Neural cell (in vitro differentiated cells): ENCODE data around the gene CCDC124.

Experiments
- POLR2AphosphoS5 ChIP-seq: IDR thresholded peaks from 2 replicates; pipeline ENCODE4 v1.6.1; 2012
- REST ChIP-seq: IDR thresholded peaks from 2 replicates; pipeline ENCODE4 v1.6.1; 2012; ENCODE audit warnings: borderline replicate concordance
- TAF1 ChIP-seq: IDR thresholded peaks from 2 replicates; pipeline ENCODE4 v1.6.1; 2012; ENCODE audit warnings: low read depth
- TF ChIP-seq, protein P1 (sequence below): fragments of 450-650 bp; IDR thresholded peaks from 2 replicates; pipeline ENCODE4 v1.5.1; 2014; ENCODE audit warnings: antibody characterized with exemption, mild to moderate bottlenecking, moderate library complexity; ENCODE audit not compliant: poor library complexity, severe bottlenecking

- TF ChIP-seq, protein P1, sequence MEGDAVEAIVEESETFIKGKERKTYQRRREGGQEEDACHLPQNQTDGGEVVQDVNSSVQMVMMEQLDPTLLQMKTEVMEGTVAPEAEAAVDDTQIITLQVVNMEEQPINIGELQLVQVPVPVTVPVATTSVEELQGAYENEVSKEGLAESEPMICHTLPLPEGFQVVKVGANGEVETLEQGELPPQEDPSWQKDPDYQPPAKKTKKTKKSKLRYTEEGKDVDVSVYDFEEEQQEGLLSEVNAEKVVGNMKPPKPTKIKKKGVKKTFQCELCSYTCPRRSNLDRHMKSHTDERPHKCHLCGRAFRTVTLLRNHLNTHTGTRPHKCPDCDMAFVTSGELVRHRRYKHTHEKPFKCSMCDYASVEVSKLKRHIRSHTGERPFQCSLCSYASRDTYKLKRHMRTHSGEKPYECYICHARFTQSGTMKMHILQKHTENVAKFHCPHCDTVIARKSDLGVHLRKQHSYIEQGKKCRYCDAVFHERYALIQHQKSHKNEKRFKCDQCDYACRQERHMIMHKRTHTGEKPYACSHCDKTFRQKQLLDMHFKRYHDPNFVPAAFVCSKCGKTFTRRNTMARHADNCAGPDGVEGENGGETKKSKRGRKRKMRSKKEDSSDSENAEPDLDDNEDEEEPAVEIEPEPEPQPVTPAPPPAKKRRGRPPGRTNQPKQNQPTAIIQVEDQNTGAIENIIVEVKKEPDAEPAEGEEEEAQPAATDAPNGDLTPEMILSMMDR, result no peak
- TF ChIP-seq POLR2AphosphoS5 (peak; percentile 11), TAF1 (no peak), REST (no peak)
Measured at GRCh38 chr19:17950310-17951156, 17.7 kb downstream of the CCDC124 start.
